ENCODE data around the gene HEXD. TPM values are rescaled to one million over a fixed set of nuclear protein-coding genes. Genes with fewer than 3 reads are reported as not detected.

HEXD gene
- total RNA-seq, 4 donors from 2014 or later, result 10.6 to 42.0 (median 12.9) TPM

GRCh38 chr17:82390860-82391435 lies 27.2 kb upstream of the HEXD start:
- Histone ChIP-seq H3K27me3 (peaks cover 0 to 27% (median 0%) of the 10 kb centered on the region in 4 donors), H3K27ac (no peak overlapping the region), H3K36me3 (peaks cover 0 to 48% (median 0%) of the 10 kb centered on the region in 3 donors), H3K4me1 (peaks cover 9 to 15% (median 10%) of the 10 kb centered on the region in 3 donors), H3K9me3 (no peaks in the 10 kb centered on the region), H3K4me3 (no peak overlapping the region)
- intact Hi-C loops (cut with DNase I), result no loop called here
- TF ChIP-seq POLR2A (IDR thresholded peaks at IDR 0.05), result no peak
- TF ChIP-seq, protein P1, sequence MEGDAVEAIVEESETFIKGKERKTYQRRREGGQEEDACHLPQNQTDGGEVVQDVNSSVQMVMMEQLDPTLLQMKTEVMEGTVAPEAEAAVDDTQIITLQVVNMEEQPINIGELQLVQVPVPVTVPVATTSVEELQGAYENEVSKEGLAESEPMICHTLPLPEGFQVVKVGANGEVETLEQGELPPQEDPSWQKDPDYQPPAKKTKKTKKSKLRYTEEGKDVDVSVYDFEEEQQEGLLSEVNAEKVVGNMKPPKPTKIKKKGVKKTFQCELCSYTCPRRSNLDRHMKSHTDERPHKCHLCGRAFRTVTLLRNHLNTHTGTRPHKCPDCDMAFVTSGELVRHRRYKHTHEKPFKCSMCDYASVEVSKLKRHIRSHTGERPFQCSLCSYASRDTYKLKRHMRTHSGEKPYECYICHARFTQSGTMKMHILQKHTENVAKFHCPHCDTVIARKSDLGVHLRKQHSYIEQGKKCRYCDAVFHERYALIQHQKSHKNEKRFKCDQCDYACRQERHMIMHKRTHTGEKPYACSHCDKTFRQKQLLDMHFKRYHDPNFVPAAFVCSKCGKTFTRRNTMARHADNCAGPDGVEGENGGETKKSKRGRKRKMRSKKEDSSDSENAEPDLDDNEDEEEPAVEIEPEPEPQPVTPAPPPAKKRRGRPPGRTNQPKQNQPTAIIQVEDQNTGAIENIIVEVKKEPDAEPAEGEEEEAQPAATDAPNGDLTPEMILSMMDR (IDR thresholded peaks at IDR 0.05), result no peak
- WGBS, 2 donors, result 90 to 93% methylated on average over 7 of the region's 13 CpGs
- DNase-seq, result no peak

DNA sequence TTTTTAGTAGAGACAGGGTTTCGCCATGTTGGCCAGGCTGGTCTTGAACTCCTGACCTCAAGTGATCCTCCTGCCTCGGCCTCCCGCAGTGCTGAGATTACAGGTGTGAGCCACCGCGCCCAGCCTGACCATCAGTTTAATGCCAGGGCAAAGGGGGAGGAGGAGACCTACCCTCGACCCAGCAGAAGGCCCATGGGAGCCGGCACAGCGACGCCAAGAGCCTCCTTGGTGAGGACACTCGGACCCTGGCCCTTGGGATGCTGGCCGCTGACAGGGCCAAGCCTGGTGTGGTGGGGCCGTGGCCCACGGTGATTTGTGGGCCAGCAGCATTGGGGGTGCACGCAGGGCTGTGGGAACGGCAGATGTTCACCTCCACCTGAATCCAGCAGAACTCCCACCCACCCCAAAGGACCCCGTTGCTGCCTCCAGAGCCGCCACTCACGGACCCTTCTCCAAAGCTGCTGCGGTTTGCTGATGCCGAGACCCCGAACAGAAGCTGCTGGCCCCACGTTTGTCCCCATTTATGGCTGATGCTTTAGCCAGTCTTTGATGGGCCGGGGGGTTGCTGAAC lies 26.6 kb upstream of the HEXD start:
- intact Hi-C loops (cut with DNase I), result no loop called here
- H3K4me3 ChIP-seq, result no peak overlapping the region
- TF ChIP-seq, protein P1 (IDR thresholded peaks at IDR 0.05), result no peak
- 100% methylated on average over 3 of the region's 23 CpGs; no CpG with 5 or more reads in 1 of the 2 donors for WGBS, 2 donors
- no peaks in the 10 kb centered on the region for H3K9me3 ChIP-seq
- DNase-seq, result no peak
- H3K27me3 ChIP-seq, result peaks cover 0 to 21% (median 0%) of the 10 kb centered on the region in 4 donors
- H3K36me3 ChIP-seq, result peaks cover 0 to 48% (median 0%) of the 10 kb centered on the region in 3 donors
- no peak overlapping the region for H3K27ac ChIP-seq
- peaks cover 6 to 8% (median 8%) of the 10 kb centered on the region in 3 donors for H3K4me1 ChIP-seq

- intact Hi-C loops (cut with DNase I), result no loop called here
- Histone ChIP-seq H3K4me3 (no peak overlapping the region), H3K36me3 (peaks cover 0 to 54% (median 0%) of the 10 kb centered on the region in 3 donors), H3K27ac (no peak overlapping the region), H3K27me3 (peaks cover 0 to 13% (median 0%) of the 10 kb centered on the region in 4 donors), H3K4me1 (peaks cover 0 to 8% (median 0%) of the 10 kb centered on the region in 3 donors), H3K9me3 (no peaks in the 10 kb centered on the region)
- no peak for TF ChIP-seq POLR2A (IDR thresholded peaks at IDR 0.05)
- TF ChIP-seq, protein P1 (IDR thresholded peaks at IDR 0.05), result no peak
- no peak for DNase-seq
- WGBS, 2 donors, result 88 to 97% methylated on average over 12 to 19 of the region's 28 CpGs
Measured at GRCh38 chr17:82392209-82392920, 25.8 kb upstream of the HEXD start.

- H3K27ac ChIP-seq, result no peak overlapping the region
- H3K4me3 ChIP-seq, result no peak overlapping the region
- TF ChIP-seq, protein P1 (IDR thresholded peaks at IDR 0.05), result no peak
- TF ChIP-seq POLR2A (IDR thresholded peaks at IDR 0.05), result no peak
- DNase-seq, result no peak
- H3K27me3 ChIP-seq, result peaks cover 0 to 7% (median 0%) of the 10 kb centered on the region in 4 donors
- H3K4me1 ChIP-seq, result peaks cover 0 to 13% (median 0%) of the 10 kb centered on the region in 3 donors
- H3K9me3 ChIP-seq, result no peaks in the 10 kb centered on the region
- 91 to 96% methylated on average over 14 to 15 of the region's 15 CpGs for WGBS, 2 donors
- peaks cover 0 to 60% (median 0%) of the 10 kb centered on the region in 3 donors for H3K36me3 ChIP-seq
- intact Hi-C loops (cut with DNase I), result no loop called here
Measured at GRCh38 chr17:82392941-82393340, 25.2 kb upstream of the HEXD start.

DNA sequence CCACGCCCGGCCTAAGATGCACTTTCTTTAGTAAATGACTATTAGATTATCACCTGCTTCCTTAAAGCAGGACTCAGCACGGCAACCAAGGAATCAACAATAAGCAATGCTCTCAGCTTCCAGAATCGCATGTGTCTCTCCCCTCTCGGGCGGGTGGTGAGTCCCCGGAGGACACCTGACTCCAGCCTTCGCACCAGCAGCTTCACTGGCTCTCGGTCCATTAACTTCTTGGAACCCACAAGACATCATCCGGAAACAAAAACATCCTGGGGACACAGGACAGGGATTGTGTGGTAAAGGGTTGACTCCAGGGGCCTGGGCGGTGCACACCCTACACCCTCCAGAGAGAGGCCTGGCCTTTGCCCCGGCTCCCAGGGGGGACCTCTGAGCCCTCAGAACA lies 23.9 kb upstream of the HEXD start:
- DNase-seq, result no peak
- WGBS, 2 donors, result 81 to 87% methylated on average over 7 to 9 of the region's 12 CpGs
- no peak overlapping the region for H3K27ac ChIP-seq
- peaks cover 0 to 62% (median 0%) of the 10 kb centered on the region in 3 donors for H3K36me3 ChIP-seq
- intact Hi-C loops (cut with DNase I), result no loop called here
- H3K4me1 ChIP-seq, result peaks cover 0 to 27% (median 0%) of the 10 kb centered on the region in 3 donors
- no peaks in the 10 kb centered on the region for H3K27me3 ChIP-seq
- H3K4me3 ChIP-seq, result no peak overlapping the region
- H3K9me3 ChIP-seq, result no peaks in the 10 kb centered on the region
- TF ChIP-seq POLR2A (IDR thresholded peaks at IDR 0.05), result no peak
- TF ChIP-seq, protein P1 (IDR thresholded peaks at IDR 0.05), result no peak

Data from esophagus squamous epithelium (tissue), 5 donors.